ENCODE data around the gene EML5.

EML5 gene

DNA sequence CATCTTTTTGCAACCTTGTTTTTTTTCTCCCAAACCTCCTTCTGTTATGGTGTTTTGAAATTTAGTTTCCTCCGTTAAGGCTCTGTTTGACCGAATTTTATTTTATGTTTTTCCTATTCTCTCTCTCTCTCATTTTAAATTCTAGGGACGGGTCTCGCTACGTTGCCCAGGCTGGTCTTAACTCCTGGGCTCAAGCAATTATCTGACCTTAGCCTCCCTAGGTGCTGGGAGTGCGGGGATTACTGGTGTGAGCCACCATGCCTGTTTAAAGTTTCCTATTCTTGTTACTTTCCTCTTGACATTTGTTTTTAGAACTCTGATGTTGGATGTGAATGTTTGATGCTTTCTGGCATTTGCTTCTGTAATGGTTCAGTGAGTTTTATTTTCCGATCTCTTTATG, 228.9 kb downstream of the EML5 start:
- Histone ChIP-seq H3K9ac (ENCODE audit: low read length) (peak overlapping the region; percentile 96), H3F3A (ENCODE audit: insufficient read depth) (0 out of 2 replicates have a peak, but pooled peaks cover 4% of the 10 kb centered on the region), H3K79me2 (ENCODE audit: insufficient read depth, low read length) (peaks cover 23% of the 10 kb centered on the region; the same call in 1 of the 2 replicates), H3K27me3 (ENCODE audit: low read length) (no peaks in the 10 kb centered on the region), H4K20me1 (ENCODE audit: low read depth, low read length) (no peaks in the 10 kb centered on the region), H3K4me3 (ENCODE audit: insufficient read depth, low read length, poor library complexity, severe bottlenecking) (peak overlapping the region; percentile 96), H3K27ac (ENCODE audit: low read depth, low read length) (no peak overlapping the region), H2AFZ (ENCODE audit: low read depth, low read length, severe bottlenecking) (peak overlapping the region; percentile 96), H3K9me2 (replicated peaks; ENCODE audit: insufficient read depth, low read length) (no peaks in the 10 kb centered on the region), H3K36me3 (ENCODE audit: low read length) (peaks cover 13% of the 10 kb centered on the region), H3K4me2 (ENCODE audit: low read depth, low read length, poor library complexity, severe bottlenecking) (peak overlapping the region; percentile 73), H3K9me3 (ENCODE audit: insufficient read depth, low read length) (no peaks in the 10 kb centered on the region)
- TF ChIP-seq, protein P1, sequence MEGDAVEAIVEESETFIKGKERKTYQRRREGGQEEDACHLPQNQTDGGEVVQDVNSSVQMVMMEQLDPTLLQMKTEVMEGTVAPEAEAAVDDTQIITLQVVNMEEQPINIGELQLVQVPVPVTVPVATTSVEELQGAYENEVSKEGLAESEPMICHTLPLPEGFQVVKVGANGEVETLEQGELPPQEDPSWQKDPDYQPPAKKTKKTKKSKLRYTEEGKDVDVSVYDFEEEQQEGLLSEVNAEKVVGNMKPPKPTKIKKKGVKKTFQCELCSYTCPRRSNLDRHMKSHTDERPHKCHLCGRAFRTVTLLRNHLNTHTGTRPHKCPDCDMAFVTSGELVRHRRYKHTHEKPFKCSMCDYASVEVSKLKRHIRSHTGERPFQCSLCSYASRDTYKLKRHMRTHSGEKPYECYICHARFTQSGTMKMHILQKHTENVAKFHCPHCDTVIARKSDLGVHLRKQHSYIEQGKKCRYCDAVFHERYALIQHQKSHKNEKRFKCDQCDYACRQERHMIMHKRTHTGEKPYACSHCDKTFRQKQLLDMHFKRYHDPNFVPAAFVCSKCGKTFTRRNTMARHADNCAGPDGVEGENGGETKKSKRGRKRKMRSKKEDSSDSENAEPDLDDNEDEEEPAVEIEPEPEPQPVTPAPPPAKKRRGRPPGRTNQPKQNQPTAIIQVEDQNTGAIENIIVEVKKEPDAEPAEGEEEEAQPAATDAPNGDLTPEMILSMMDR (IDR thresholded peaks at IDR 0.05; ENCODE audit: insufficient read depth, low read length, poor library complexity, severe bottlenecking): no peak
- no peak for TF ChIP-seq EZH2phosphoT487 (conservative IDR thresholded peaks at IDR 0.05; ENCODE audit: low read length)

DNA sequence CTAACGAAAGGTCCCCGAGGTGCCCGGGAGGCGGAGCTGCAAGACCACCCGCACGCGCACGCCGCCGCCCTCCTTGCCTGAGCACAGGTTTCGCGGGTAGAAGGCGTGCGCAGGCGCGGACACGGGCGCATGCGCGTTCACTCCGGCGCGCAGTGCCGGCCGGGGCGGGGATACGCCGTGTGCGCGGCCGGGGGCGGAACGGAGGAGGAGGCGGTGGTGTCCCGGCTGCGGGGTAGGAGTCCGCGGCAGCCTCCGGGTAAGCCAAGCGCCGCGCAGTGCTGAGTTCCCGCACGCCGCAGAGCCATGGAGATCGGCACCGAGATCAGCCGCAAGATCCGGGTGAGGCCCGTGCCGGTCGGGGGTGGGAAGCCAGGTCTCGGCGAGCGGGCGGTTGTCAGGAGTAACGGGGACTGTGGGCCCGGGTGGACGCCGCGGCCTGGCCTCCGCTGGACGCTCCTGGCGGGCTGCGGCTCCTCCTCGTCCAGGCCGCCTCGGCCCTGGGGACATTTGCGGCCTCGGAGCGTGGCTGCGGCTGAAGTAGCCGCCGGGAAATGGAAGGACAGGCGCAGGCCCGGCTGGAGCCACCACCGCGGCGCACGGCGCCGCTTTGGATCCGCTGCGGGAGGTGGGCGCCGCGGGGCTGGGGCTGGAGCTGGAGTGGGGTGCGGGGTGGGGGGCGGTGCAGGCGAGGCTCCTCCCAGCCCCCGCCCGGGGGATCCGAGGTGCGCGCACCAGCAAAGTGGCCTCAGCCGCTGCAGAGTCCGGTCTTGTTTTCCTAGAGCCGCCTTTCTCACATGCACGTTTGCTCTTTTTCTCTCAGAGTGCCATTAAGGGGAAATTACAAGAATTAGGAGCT, 229.7 kb downstream of the EML5 start, which contains the start of gene ZC3H14:
Gene ZC3H14 (plus strand): TSS at position 207 of the 856 bp plus-strand sequence. CDS start 97 bp downstream, at position 304.
- peaks cover 7% of the 10 kb centered on the region for H3K36me3 ChIP-seq (ENCODE audit: low read length)
- H3F3A ChIP-seq (ENCODE audit: insufficient read depth): 0 out of 2 replicates have a peak, but pooled peaks cover 4% of the 10 kb centered on the region
- H3K79me2 ChIP-seq (ENCODE audit: insufficient read depth, low read length): peaks cover 23% of the 10 kb centered on the region; the same call in 1 of the 2 replicates
- no peaks in the 10 kb centered on the region for H3K27me3 ChIP-seq (ENCODE audit: low read length)
- peak within 1 kb of the TSS; percentile 96 for H2AFZ ChIP-seq (ENCODE audit: low read depth, low read length, severe bottlenecking)
- peak within 1 kb of the TSS; percentile 50; the same call in 1 of the 2 replicates for H3K27ac ChIP-seq (ENCODE audit: low read depth, low read length)
- peak within 1 kb of the TSS; percentile 96 for H3K4me3 ChIP-seq (ENCODE audit: insufficient read depth, low read length, poor library complexity, severe bottlenecking)
- H3K9ac ChIP-seq (ENCODE audit: low read length): peak within 1 kb of the TSS; percentile 96
- H3K9me2 ChIP-seq (replicated peaks; ENCODE audit: insufficient read depth, low read length): no peaks in the 10 kb centered on the region
- no peaks in the 10 kb centered on the region for H4K20me1 ChIP-seq (ENCODE audit: low read depth, low read length)
- no peaks in the 10 kb centered on the region for H3K9me3 ChIP-seq (ENCODE audit: insufficient read depth, low read length)
- peak within 1 kb of the TSS; percentile 73 for H3K4me2 ChIP-seq (ENCODE audit: low read depth, low read length, poor library complexity, severe bottlenecking)
- no peak for TF ChIP-seq EZH2phosphoT487 (conservative IDR thresholded peaks at IDR 0.05; ENCODE audit: low read length)
- TF ChIP-seq, protein P1 (IDR thresholded peaks at IDR 0.05; ENCODE audit: insufficient read depth, low read length, poor library complexity, severe bottlenecking): no peak

DNA sequence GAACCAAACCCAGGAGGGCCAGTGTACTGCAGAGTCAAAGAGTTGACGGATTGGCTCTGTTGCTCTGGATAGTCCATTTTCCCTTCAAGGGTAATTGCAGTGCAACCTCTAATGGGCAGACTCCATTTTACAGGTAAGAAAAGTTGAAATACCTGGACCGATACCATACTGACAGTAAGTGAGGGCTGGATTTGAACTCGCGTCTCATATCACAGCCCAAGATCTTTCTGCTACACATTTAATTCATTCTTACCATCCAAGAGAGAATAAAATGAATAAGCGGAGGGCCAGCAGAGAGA, 230.3 kb downstream of the EML5 start:
- Histone ChIP-seq H3K27me3 (ENCODE audit: low read length) (no peaks in the 10 kb centered on the region), H3F3A (ENCODE audit: insufficient read depth) (0 out of 2 replicates have a peak, but pooled peaks cover 4% of the 10 kb centered on the region), H3K9ac (ENCODE audit: low read length) (peak overlapping the region; percentile 96), H3K9me2 (replicated peaks; ENCODE audit: insufficient read depth, low read length) (no peaks in the 10 kb centered on the region), H3K27ac (ENCODE audit: low read depth, low read length) (no peak overlapping the region), H3K79me2 (ENCODE audit: insufficient read depth, low read length) (peaks cover 23% of the 10 kb centered on the region; the same call in 1 of the 2 replicates), H3K4me3 (ENCODE audit: insufficient read depth, low read length, poor library complexity, severe bottlenecking) (peak overlapping the region; percentile 96), H3K9me3 (ENCODE audit: insufficient read depth, low read length) (no peaks in the 10 kb centered on the region), H2AFZ (ENCODE audit: low read depth, low read length, severe bottlenecking) (peak overlapping the region; percentile 96), H3K4me2 (ENCODE audit: low read depth, low read length, poor library complexity, severe bottlenecking) (peak overlapping the region; percentile 73), H3K36me3 (ENCODE audit: low read length) (peaks cover 2% of the 10 kb centered on the region), H4K20me1 (ENCODE audit: low read depth, low read length) (no peaks in the 10 kb centered on the region)
- no peak for TF ChIP-seq EZH2phosphoT487 (conservative IDR thresholded peaks at IDR 0.05; ENCODE audit: low read length)
- TF ChIP-seq, protein P1 (IDR thresholded peaks at IDR 0.05; ENCODE audit: insufficient read depth, low read length, poor library complexity, severe bottlenecking): no peak

Measured in SU-DHL-6 (cell line).